ENCODE data around the gene PIKFYVE. TPM values are rescaled to one million over a fixed set of nuclear protein-coding genes. Genes with fewer than 3 reads are reported as not detected.

Gene PIKFYVE
- total and polyA plus RNA-seq, 2 experiments from 2014 or later = 4.8 to 19.7 TPM

DNA sequence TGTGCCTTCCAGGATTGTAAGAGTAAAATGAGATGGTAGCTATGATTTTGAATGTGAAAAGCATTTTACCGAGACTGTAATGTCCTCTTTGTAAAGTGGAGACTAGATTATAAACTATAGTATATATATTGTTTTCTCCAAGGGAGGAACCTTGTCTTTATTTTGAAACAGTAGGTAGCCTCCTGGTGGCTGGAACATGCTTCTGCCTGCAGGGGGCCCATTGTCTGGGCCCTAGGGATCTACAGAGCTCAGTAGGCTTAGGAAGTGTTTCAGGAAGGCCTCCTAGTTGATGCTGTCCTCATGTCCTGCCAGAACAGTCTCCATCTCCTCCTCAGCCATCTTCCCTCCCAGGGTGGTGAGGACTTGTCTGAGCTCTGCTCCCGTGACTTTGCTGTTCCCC is 3.0 kb downstream of the PIKFYVE start:
- H3K36me3 ChIP-seq (ENCODE audit: low read depth) = peaks cover 23% of the 10 kb centered on the region
- H3K27ac ChIP-seq = no peak overlapping the region
- peaks cover 19% of the 10 kb centered on the region for H3F3A ChIP-seq (ENCODE audit: insufficient read depth)
- H3K9me3 ChIP-seq (ENCODE audit: low read depth) = no peaks in the 10 kb centered on the region
- in situ Hi-C loops (cut with MboI) = no loop called here
- no peaks in the 10 kb centered on the region for H3K27me3 ChIP-seq (replicated peaks; ENCODE audit: insufficient read depth)
- H3K4me2 ChIP-seq (ENCODE audit: unreplicated experiment) = no peak overlapping the region
- no peak for TF ChIP-seq EZH2phosphoT487 (IDR thresholded peaks at IDR 0.05; ENCODE audit: insufficient read depth, low read depth)
- no peak for TF ChIP-seq EZH2 (IDR thresholded peaks at IDR 0.05; ENCODE audit: insufficient read depth, poor library complexity, severe bottlenecking)
- H3K79me2 ChIP-seq (ENCODE audit: insufficient read depth) = peaks cover 56% of the 10 kb centered on the region
- DNase-seq = no peak
- H2AFZ ChIP-seq = no peak overlapping the region
- no peak overlapping the region for H3K9ac ChIP-seq
- no peaks in the 10 kb centered on the region for H4K20me1 ChIP-seq (ENCODE audit: insufficient read depth)
- H3K4me3 ChIP-seq = no peak overlapping the region
- peaks cover 26% of the 10 kb centered on the region for H3K4me1 ChIP-seq (ENCODE audit: insufficient read depth)
- H3K9me2 ChIP-seq (ENCODE audit: insufficient read depth) = no peaks in the 10 kb centered on the region
- 93 to 95% methylated on average over 2 of the region's 2 CpGs for WGBS, 2 experiments (ENCODE audit: low coverage in 1 of 2, low lambda C conversion rate in 2 of 2, missing lambda C conversion rate in 2 of 2)

DNA sequence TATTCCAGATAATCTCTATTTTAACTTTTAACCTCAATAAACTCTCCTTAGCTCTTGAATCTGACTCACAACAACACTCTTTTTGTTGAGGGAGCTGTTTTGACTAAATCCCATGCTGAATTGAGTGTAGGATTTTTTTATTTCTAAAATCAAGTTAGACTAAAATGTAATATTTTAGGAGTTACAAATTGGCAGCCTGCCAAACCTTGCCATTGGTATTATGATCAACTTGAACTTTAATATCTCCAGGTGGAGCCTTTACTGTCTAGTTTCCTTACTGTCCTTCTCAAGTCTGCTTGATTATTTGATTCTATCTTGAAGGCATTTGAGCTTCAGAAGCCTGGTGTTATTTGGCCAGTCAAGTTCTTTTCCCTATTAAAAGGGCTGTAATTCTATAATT is 8.7 kb downstream of the PIKFYVE start:
- H3K9me3 ChIP-seq (ENCODE audit: low read depth) = no peaks in the 10 kb centered on the region
- H3K36me3 ChIP-seq (ENCODE audit: low read depth) = peaks cover 69% of the 10 kb centered on the region
- no peak for TF ChIP-seq EZH2phosphoT487 (IDR thresholded peaks at IDR 0.05; ENCODE audit: insufficient read depth, low read depth)
- no peak for TF ChIP-seq EZH2 (IDR thresholded peaks at IDR 0.05; ENCODE audit: insufficient read depth, poor library complexity, severe bottlenecking)
- H3K79me2 ChIP-seq (ENCODE audit: insufficient read depth) = peaks cover 35% of the 10 kb centered on the region
- DNase-seq = no peak
- H3K9me2 ChIP-seq (ENCODE audit: insufficient read depth) = no peaks in the 10 kb centered on the region
- no peaks in the 10 kb centered on the region for H4K20me1 ChIP-seq (ENCODE audit: insufficient read depth)
- H3K4me2 ChIP-seq (ENCODE audit: unreplicated experiment) = no peak overlapping the region
- H3K9ac ChIP-seq = no peak overlapping the region
- no peak overlapping the region for H2AFZ ChIP-seq
- H3K4me3 ChIP-seq = no peak overlapping the region
- in situ Hi-C loops (cut with MboI) = no loop called here
- no peaks in the 10 kb centered on the region for H3K27me3 ChIP-seq (replicated peaks; ENCODE audit: insufficient read depth)
- no peak overlapping the region for H3K27ac ChIP-seq
- no peaks in the 10 kb centered on the region for H3K4me1 ChIP-seq (ENCODE audit: insufficient read depth)
- H3F3A ChIP-seq (ENCODE audit: insufficient read depth) = 0 out of 2 replicates have a peak, but pooled peaks cover 8% of the 10 kb centered on the region

- Histone ChIP-seq H3K4me1 (ENCODE audit: insufficient read depth) (no peaks in the 10 kb centered on the region), H2AFZ (no peak overlapping the region), H3F3A (ENCODE audit: insufficient read depth) (0 out of 2 replicates have a peak, but pooled peaks cover 8% of the 10 kb centered on the region), H3K9ac (no peak overlapping the region), H3K4me3 (no peak overlapping the region), H3K9me2 (ENCODE audit: insufficient read depth) (no peaks in the 10 kb centered on the region), H3K27me3 (replicated peaks; ENCODE audit: insufficient read depth) (no peaks in the 10 kb centered on the region), H3K4me2 (ENCODE audit: unreplicated experiment) (no peak overlapping the region), H3K79me2 (ENCODE audit: insufficient read depth) (peaks cover 46% of the 10 kb centered on the region; the same call in 1 of the 2 replicates), H4K20me1 (ENCODE audit: insufficient read depth) (0 out of 2 replicates have a peak, but pooled peaks cover 2% of the 10 kb centered on the region), H3K27ac (no peak overlapping the region), H3K9me3 (ENCODE audit: low read depth) (no peaks in the 10 kb centered on the region), H3K36me3 (ENCODE audit: low read depth) (peaks cover 60% of the 10 kb centered on the region)
- DNase-seq = no peak
- in situ Hi-C loops (cut with MboI) = no loop called here
- TF ChIP-seq EZH2phosphoT487 (IDR thresholded peaks at IDR 0.05; ENCODE audit: insufficient read depth, low read depth) = no peak
- TF ChIP-seq EZH2 (IDR thresholded peaks at IDR 0.05; ENCODE audit: insufficient read depth, poor library complexity, severe bottlenecking) = no peak
- WGBS, 2 experiments (ENCODE audit: low coverage in 1 of 2, low lambda C conversion rate in 2 of 2, missing lambda C conversion rate in 2 of 2) = 98 to 99% methylated on average over 2 of the region's 2 CpGs
Observed at GRCh38 chr2:208278549-208278948, 12.5 kb downstream of the PIKFYVE start.

DNA sequence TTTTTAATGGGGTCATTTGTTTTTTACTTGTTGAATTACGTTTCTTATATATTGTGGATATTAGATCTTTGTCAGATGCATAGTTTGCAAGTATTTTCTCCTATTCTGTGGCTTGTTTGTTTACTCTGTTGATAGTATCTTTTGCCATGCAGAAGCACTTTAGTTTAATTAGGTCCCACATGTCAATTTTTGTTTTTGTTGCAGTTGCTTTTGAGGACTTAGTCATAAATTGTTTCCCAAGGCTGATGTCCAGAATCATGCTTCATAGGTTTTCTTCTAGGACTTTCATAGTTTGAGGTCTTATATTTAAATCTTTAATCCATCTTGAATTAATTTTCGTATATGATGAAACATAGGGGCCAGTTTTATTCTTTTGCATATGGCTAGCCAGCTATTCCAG is 13.2 kb downstream of the PIKFYVE start:
- Histone ChIP-seq H3K9me3 (ENCODE audit: low read depth) (no peaks in the 10 kb centered on the region), H3K4me3 (no peak overlapping the region), H3K79me2 (ENCODE audit: insufficient read depth) (peaks cover 47% of the 10 kb centered on the region; the same call in 1 of the 2 replicates), H4K20me1 (ENCODE audit: insufficient read depth) (0 out of 2 replicates have a peak, but pooled peaks cover 2% of the 10 kb centered on the region), H3K4me1 (ENCODE audit: insufficient read depth) (no peaks in the 10 kb centered on the region), H3K27ac (no peak overlapping the region), H3K36me3 (ENCODE audit: low read depth) (peaks cover 54% of the 10 kb centered on the region), H3F3A (ENCODE audit: insufficient read depth) (0 out of 2 replicates have a peak, but pooled peaks cover 8% of the 10 kb centered on the region), H3K9ac (no peak overlapping the region), H3K9me2 (ENCODE audit: insufficient read depth) (no peaks in the 10 kb centered on the region), H2AFZ (no peak overlapping the region), H3K27me3 (replicated peaks; ENCODE audit: insufficient read depth) (no peaks in the 10 kb centered on the region), H3K4me2 (ENCODE audit: unreplicated experiment) (no peak overlapping the region)
- in situ Hi-C loops (cut with MboI) = no loop called here
- TF ChIP-seq EZH2 (IDR thresholded peaks at IDR 0.05; ENCODE audit: insufficient read depth, poor library complexity, severe bottlenecking) = no peak
- TF ChIP-seq EZH2phosphoT487 (IDR thresholded peaks at IDR 0.05; ENCODE audit: insufficient read depth, low read depth) = no peak
- no peak for DNase-seq
- WGBS, 2 experiments (ENCODE audit: low coverage in 1 of 2, low lambda C conversion rate in 2 of 2, missing lambda C conversion rate in 2 of 2) = 92 to 97% methylated on average over 2 of the region's 2 CpGs

GRCh38 chr2:208280234-208280633 is 14.2 kb downstream of the PIKFYVE start:
- Histone ChIP-seq H3K27me3 (replicated peaks; ENCODE audit: insufficient read depth) (no peaks in the 10 kb centered on the region), H3K9me2 (ENCODE audit: insufficient read depth) (no peaks in the 10 kb centered on the region), H3K36me3 (ENCODE audit: low read depth) (peaks cover 46% of the 10 kb centered on the region), H3K4me1 (ENCODE audit: insufficient read depth) (no peaks in the 10 kb centered on the region), H3K9ac (no peak overlapping the region), H3K4me3 (no peak overlapping the region), H3K4me2 (ENCODE audit: unreplicated experiment) (no peak overlapping the region), H3F3A (ENCODE audit: insufficient read depth) (0 out of 2 replicates have a peak, but pooled peaks cover 8% of the 10 kb centered on the region), H4K20me1 (ENCODE audit: insufficient read depth) (0 out of 2 replicates have a peak, but pooled peaks cover 2% of the 10 kb centered on the region), H3K9me3 (ENCODE audit: low read depth) (no peaks in the 10 kb centered on the region), H2AFZ (no peak overlapping the region), H3K79me2 (ENCODE audit: insufficient read depth) (peaks cover 47% of the 10 kb centered on the region; the same call in 1 of the 2 replicates), H3K27ac (no peak overlapping the region)
- in situ Hi-C loops (cut with MboI) = no loop called here
- no peak for DNase-seq
- TF ChIP-seq EZH2phosphoT487 (IDR thresholded peaks at IDR 0.05; ENCODE audit: insufficient read depth, low read depth) (no peak), EZH2 (IDR thresholded peaks at IDR 0.05; ENCODE audit: insufficient read depth, poor library complexity, severe bottlenecking) (no peak)
- 95 to 98% methylated on average over 2 of the region's 2 CpGs for WGBS, 2 experiments (ENCODE audit: low coverage in 1 of 2, low lambda C conversion rate in 2 of 2, missing lambda C conversion rate in 2 of 2)

All from GM23248 (cell line).